Measurements from ENCODE around the gene KLF3.
A peak's percentile ranks its signal among the peaks of the same experiment; 100 is the strongest.
"Not testable (repeated sequence)": the region's sequence is repeated elsewhere in the genome, so short reads cannot be mapped to it uniquely, and the experiment has no call there.

Gene KLF3

GRCh38 chr4:38663801-38664705 is at the start of gene KLF3:
TSS of gene KLF3 (plus strand) at chr4:38664199. CDS start at chr4:38680626, 16,427 bp downstream.
- DNase-seq (ENCODE audit: extremely low read depth in 1 of 2, low read depth in 1 of 2), result peak; percentile 85 to 93

GRCh38 chr4:38614231-38614630 is 49.8 kb upstream of the KLF3 start:
- DNase-seq (ENCODE audit: extremely low read depth in 1 of 2, low read depth in 1 of 2), result no peak

GRCh38 chr4:38615847-38616246 is 48.2 kb upstream of the KLF3 start:
- no peak for DNase-seq (ENCODE audit: extremely low read depth in 1 of 2, low read depth in 1 of 2)

GRCh38 chr4:38618505-38618904 is 45.5 kb upstream of the KLF3 start:
- no peak for DNase-seq (ENCODE audit: extremely low read depth in 1 of 2, low read depth in 1 of 2)

- no peak for DNase-seq (ENCODE audit: extremely low read depth in 1 of 2, low read depth in 1 of 2)
Measured at GRCh38 chr4:38619316-38619715, 44.7 kb upstream of the KLF3 start.

DNA sequence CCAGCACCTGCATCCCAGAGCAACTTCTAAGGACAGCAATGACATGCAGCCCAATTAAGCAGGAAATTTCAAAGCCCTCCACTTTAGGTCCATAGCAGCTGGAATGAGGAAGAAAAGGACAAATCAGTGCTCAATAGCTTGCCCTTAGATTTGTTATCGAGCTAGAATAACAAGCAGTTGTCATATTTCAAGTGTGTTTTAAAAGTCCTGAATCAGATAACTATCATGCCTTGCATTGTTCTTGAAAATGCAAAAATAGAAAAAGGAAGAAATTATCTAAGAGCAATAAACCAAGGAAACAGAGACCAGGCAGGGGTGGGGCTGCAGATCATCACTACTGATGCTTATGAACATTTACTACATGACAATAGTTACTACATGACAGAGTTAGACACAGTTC is 43.9 kb upstream of the KLF3 start:
- no peak for DNase-seq (ENCODE audit: extremely low read depth in 1 of 2, low read depth in 1 of 2)

- DNase-seq (ENCODE audit: extremely low read depth in 1 of 2, low read depth in 1 of 2), result no peak
Measured at GRCh38 chr4:38620527-38621027, 43.4 kb upstream of the KLF3 start.

- no peak for DNase-seq (ENCODE audit: extremely low read depth in 1 of 2, low read depth in 1 of 2)
Measured at GRCh38 chr4:38621028-38621684, 42.8 kb upstream of the KLF3 start.

- DNase-seq (ENCODE audit: extremely low read depth in 1 of 2, low read depth in 1 of 2), result no peak
Measured at GRCh38 chr4:38621831-38622230, 42.2 kb upstream of the KLF3 start.

GRCh38 chr4:38622340-38622739 is 41.7 kb upstream of the KLF3 start:
- DNase-seq (ENCODE audit: extremely low read depth in 1 of 2, low read depth in 1 of 2), result not testable (repeated sequence)

GRCh38 chr4:38623260-38623659 is 40.7 kb upstream of the KLF3 start:
- no peak for DNase-seq (ENCODE audit: extremely low read depth in 1 of 2, low read depth in 1 of 2)

- no peak for DNase-seq (ENCODE audit: extremely low read depth in 1 of 2, low read depth in 1 of 2)
Measured at GRCh38 chr4:38624311-38624710, 39.7 kb upstream of the KLF3 start.

DNA sequence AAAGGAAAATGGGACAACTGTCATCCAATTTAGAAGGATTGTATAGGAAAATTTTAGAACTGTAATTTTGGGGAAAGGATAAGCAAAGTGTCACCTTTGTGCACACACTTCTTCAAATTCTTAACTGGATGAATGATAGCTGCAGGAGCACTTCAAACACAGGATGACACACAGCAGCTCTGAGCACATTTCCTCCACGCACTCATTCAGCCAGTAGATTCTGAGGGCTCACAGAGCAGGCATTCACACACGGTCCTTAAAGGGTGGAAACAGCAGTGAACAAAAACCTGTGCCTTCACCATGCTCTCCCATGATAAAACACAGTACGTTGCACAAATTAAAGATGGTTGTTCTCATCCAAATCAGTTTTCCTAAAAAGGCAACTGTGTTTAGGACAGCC is 38.5 kb upstream of the KLF3 start:
- no peak for DNase-seq (ENCODE audit: extremely low read depth in 1 of 2, low read depth in 1 of 2)

DNA sequence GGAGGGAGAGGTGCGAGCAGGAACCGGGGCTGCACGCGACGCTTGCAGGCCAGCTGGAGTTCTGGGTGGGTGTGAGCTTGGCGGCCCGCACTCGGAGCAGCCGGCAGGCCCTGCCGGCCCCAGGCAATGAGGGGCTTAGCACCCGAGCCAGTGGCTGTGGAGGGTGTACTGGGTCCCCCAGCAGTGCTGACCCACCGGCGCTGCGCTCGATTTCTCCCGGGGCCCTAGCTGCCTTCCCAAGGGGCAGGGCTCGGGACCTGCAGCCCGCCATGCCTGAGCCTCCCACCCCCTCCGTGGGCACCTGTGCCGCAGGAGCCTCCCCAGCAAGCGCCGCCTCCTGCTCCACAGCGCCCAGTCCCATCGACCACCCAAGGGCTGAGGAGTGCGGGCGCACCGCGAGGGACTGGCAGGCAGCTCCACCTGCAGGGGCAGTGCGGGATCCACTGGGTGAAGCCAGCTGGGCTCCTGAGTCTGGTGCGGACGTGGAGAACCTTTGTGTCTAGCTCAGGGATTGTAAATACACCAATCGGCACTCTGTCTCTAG is 37.0 kb upstream of the KLF3 start:
- DNase-seq (ENCODE audit: extremely low read depth in 1 of 2, low read depth in 1 of 2), result not testable (repeated sequence)

GRCh38 chr4:38630519-38630918 is 33.5 kb upstream of the KLF3 start:
- no peak for DNase-seq (ENCODE audit: extremely low read depth in 1 of 2, low read depth in 1 of 2)

DNA sequence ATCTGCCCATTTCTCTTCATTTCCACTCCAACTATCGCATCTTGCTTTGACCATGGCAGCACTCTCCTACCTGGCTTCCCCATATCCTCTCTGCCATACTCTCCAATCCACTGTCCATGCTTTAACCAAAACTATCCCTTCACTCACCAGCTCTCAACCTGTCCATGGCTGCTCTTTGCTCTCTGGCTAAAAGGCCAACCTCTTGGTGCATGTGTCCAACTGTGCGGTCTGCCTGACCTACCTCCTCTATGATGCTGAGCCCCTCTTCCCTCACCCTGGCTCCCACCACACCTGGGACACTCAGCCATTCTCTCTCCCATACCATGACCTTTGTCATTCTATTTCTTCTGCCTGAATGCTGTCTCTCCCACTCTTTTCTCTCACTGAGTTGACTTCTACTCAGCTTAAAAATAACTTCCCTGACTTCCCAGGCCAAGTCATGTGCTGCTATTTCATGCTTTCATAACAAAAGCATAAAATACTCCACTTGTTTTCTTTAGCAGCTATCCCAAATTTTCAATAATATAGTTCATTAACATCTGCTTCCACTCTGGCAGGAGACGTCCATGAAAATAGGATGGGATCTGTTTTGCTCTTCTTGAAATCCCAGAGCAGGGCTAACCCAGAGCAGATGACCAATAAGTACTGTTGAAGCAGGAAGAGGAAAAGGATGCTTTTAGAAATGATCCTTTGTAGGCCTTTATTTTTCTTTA is 29.8 kb upstream of the KLF3 start:
- DNase-seq (ENCODE audit: extremely low read depth in 1 of 2, low read depth in 1 of 2), result no peak

DNA sequence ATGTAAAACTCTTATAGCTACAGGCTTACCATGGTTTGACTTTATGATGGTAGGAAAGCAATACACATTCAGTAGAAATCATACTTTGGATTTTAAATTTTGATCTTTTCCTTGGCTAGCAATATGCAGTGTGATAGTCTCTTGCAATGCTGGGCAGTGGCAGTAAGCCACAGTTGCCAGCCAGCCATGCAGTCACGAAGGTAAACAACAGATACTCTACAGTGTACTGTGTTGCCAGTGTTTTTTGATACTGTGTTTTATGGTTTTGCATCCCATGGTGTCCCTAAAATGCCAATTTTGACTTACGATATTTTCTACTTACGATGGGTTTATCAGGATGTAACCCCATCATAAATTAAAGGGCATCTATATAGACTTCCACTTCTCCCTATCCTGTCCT is 24.8 kb upstream of the KLF3 start:
- DNase-seq (ENCODE audit: extremely low read depth in 1 of 2, low read depth in 1 of 2), result no peak

- no peak for DNase-seq (ENCODE audit: extremely low read depth in 1 of 2, low read depth in 1 of 2)
Measured at GRCh38 chr4:38641811-38642210, 22.2 kb upstream of the KLF3 start.

- DNase-seq (ENCODE audit: extremely low read depth in 1 of 2, low read depth in 1 of 2), result no peak
Measured at GRCh38 chr4:38644201-38644600, 19.8 kb upstream of the KLF3 start.

- DNase-seq (ENCODE audit: extremely low read depth in 1 of 2, low read depth in 1 of 2), result no peak
Measured at GRCh38 chr4:38647101-38647819, 16.7 kb upstream of the KLF3 start.
